LoVo (cell line): ENCODE measurements around the gene MBD3L5.
A peak's percentile ranks its signal among the peaks of the same experiment; 100 is the strongest.
"Not testable (repeated sequence)": the region's sequence is repeated elsewhere in the genome, so short reads cannot be mapped to it uniquely, and the experiment has no call there.

Experiments
- DNase-seq: peaks from one replicate; pipeline ENCODE4 v3.0.0-alpha.2; 2016; ENCODE audit warnings: low spot score

MBD3L5 gene

GRCh38 chr19:7030278-7030677 lies at the start of gene MBD3L5:
TSS of gene MBD3L5 (plus strand) at chr19:7030578. CDS start at chr19:7030612, 34 bp downstream.
- not testable (repeated sequence) for DNase-seq

GRCh38 chr19:6983448-6983847 lies 46.9 kb upstream of the MBD3L5 start:
- no peak for DNase-seq

GRCh38 chr19:6987850-6988249 lies 42.5 kb upstream of the MBD3L5 start:
- no peak for DNase-seq

GRCh38 chr19:6988257-6988656 lies 42.1 kb upstream of the MBD3L5 start:
- no peak for DNase-seq

- DNase-seq = no peak
Observed at GRCh38 chr19:6995054-6995453, 35.3 kb upstream of the MBD3L5 start.

GRCh38 chr19:6996810-6997209 lies 33.6 kb upstream of the MBD3L5 start:
- no peak for DNase-seq

- no peak for DNase-seq
Observed at GRCh38 chr19:6997679-6998445, 32.5 kb upstream of the MBD3L5 start.

GRCh38 chr19:6999933-7000332 lies 30.4 kb upstream of the MBD3L5 start:
- no peak for DNase-seq

GRCh38 chr19:7000333-7000732 lies 30.0 kb upstream of the MBD3L5 start:
- no peak for DNase-seq

GRCh38 chr19:7000816-7001215 lies 29.6 kb upstream of the MBD3L5 start:
- DNase-seq = no peak

GRCh38 chr19:7004313-7004931 lies 26.0 kb upstream of the MBD3L5 start:
- DNase-seq = peak; percentile 38

- no peak for DNase-seq
Observed at GRCh38 chr19:7006135-7006704, 24.2 kb upstream of the MBD3L5 start.

- no peak for DNase-seq
Observed at GRCh38 chr19:7007859-7008258, 22.5 kb upstream of the MBD3L5 start.

- DNase-seq = no peak
Observed at GRCh38 chr19:7010722-7011593, 19.4 kb upstream of the MBD3L5 start.

- DNase-seq = peak; percentile 9
Observed at GRCh38 chr19:7013678-7014077, 16.7 kb upstream of the MBD3L5 start.

- no peak for DNase-seq
Observed at GRCh38 chr19:7018828-7019227, 11.6 kb upstream of the MBD3L5 start.

- not testable (repeated sequence) for DNase-seq
Observed at GRCh38 chr19:7021331-7021730, 9.0 kb upstream of the MBD3L5 start, which contains the start of gene MBD3L2B. TSS of gene MBD3L2B (minus strand) at chr19:7021431. CDS start at chr19:7021397, 34 bp downstream.

GRCh38 chr19:7028790-7029189 lies 1.6 kb upstream of the MBD3L5 start:
- not testable (repeated sequence) for DNase-seq

- not testable (repeated sequence) for DNase-seq
Observed at GRCh38 chr19:7040079-7040478, 9.7 kb downstream of the MBD3L5 start, which contains the start of gene MBD3L4. TSS of gene MBD3L4 (minus strand) at chr19:7040179. CDS start at chr19:7040144, 35 bp downstream.

GRCh38 chr19:7041563-7041962 lies 11.2 kb downstream of the MBD3L5 start:
- DNase-seq = not testable (repeated sequence)

- not testable (repeated sequence) for DNase-seq
Observed at GRCh38 chr19:7049021-7049420, 18.6 kb downstream of the MBD3L5 start, which contains the start of gene MBD3L2. TSS of gene MBD3L2 (plus strand) at chr19:7049321. CDS start at chr19:7049374, 53 bp downstream.

GRCh38 chr19:7051421-7051820 lies 21.0 kb downstream of the MBD3L5 start:
- DNase-seq = not testable (repeated sequence)
